Dendritic cell treated with granulocyte-macrophage colony-stimulating factor and Interleukin-4, amounts not matched to agents 40 ng/mL and 50 ng/mL, for 4 days (primary cell): ENCODE measurements around the gene ANKRD42.
A peak's percentile ranks its signal among the peaks of the same experiment; 100 is the strongest.
"Not testable (repeated sequence)": the region's sequence is repeated elsewhere in the genome, so short reads cannot be mapped to it uniquely, and the experiment has no call there.

ENCODE experiments used
- H3K27ac Mint-ChIP-seq: one replicate; pipeline ENCODE4 v1.8.0; 2022; ENCODE audit warnings: mild to moderate bottlenecking, mixed read lengths
- H3K27me3 Mint-ChIP-seq: one replicate; pipeline ENCODE4 v1.8.0; 2022; ENCODE audit warnings: mild to moderate bottlenecking, mixed read lengths
- H3K36me3 Mint-ChIP-seq: one replicate; pipeline ENCODE4 v1.8.0; 2022; ENCODE audit warnings: low read depth, mixed read lengths
- H3K4me1 Mint-ChIP-seq: one replicate; pipeline ENCODE4 v1.8.0; 2022; ENCODE audit warnings: low read depth, mixed read lengths
- H3K4me3 Mint-ChIP-seq: one replicate; pipeline ENCODE4 v1.8.0; 2022; ENCODE audit warnings: mild to moderate bottlenecking, moderate library complexity, mixed read lengths
- H3K9me3 Mint-ChIP-seq: one replicate; pipeline ENCODE4 v1.8.0; 2022; ENCODE audit warnings: mixed read lengths
- intact Hi-C: fragments of 100-400 bp; cut with micrococcal nuclease; formaldehyde crosslinking; loops from one replicate; pipeline ENCODE4 v1.15.0; 2022

Gene ANKRD42

GRCh38 chr11:83223457-83223856 is 29.9 kb downstream of the ANKRD42 start:
- H3K36me3 Mint-ChIP-seq = no peaks in the 10 kb centered on the region
- no peak overlapping the region for H3K27ac Mint-ChIP-seq
- no peaks in the 10 kb centered on the region for H3K27me3 Mint-ChIP-seq
- H3K4me3 Mint-ChIP-seq = no peak overlapping the region
- no peaks in the 10 kb centered on the region for H3K9me3 Mint-ChIP-seq
- H3K4me1 Mint-ChIP-seq = no peaks in the 10 kb centered on the region
- intact Hi-C loops = no loop called here

- intact Hi-C loops = no loop called here
Measured at GRCh38 chr11:83235825-83236224, 42.3 kb downstream of the ANKRD42 start.

DNA sequence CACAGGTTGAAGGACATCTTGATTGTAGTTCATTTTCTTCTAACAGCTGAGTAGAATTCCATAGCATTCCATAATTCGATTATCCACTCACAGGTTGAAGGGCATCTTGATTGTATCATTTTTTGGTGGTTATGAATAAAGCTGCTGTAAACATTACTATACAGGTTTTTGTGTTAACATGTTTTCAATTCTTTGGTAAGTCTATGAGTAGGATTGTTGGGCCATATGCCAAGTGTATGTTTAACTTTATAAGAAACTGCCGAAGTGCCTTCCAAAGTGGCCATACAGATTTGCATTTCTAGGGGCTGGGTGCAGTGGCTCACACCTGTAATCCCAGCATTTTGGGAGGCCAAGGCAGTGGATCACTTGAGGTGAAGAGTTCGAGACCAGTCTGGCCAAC is 44.6 kb downstream of the ANKRD42 start:
- Mint-ChIP-seq H3K27me3 (no peaks in the 10 kb centered on the region), H3K9me3 (no peaks in the 10 kb centered on the region), H3K4me1 (no peaks in the 10 kb centered on the region), H3K27ac (no peak overlapping the region), H3K36me3 (no peaks in the 10 kb centered on the region), H3K4me3 (no peak overlapping the region)
- intact Hi-C loops = no loop called here

More at GRCh38 chr11:83235825-83236224, 42.3 kb downstream of the ANKRD42 start:
- no peaks in the 10 kb centered on the region for H3K4me1 Mint-ChIP-seq
- H3K27me3 Mint-ChIP-seq = no peaks in the 10 kb centered on the region
- no peaks in the 10 kb centered on the region for H3K9me3 Mint-ChIP-seq
- H3K27ac Mint-ChIP-seq = no peak overlapping the region
- H3K4me3 Mint-ChIP-seq = no peak overlapping the region
- no peaks in the 10 kb centered on the region for H3K36me3 Mint-ChIP-seq

DNA sequence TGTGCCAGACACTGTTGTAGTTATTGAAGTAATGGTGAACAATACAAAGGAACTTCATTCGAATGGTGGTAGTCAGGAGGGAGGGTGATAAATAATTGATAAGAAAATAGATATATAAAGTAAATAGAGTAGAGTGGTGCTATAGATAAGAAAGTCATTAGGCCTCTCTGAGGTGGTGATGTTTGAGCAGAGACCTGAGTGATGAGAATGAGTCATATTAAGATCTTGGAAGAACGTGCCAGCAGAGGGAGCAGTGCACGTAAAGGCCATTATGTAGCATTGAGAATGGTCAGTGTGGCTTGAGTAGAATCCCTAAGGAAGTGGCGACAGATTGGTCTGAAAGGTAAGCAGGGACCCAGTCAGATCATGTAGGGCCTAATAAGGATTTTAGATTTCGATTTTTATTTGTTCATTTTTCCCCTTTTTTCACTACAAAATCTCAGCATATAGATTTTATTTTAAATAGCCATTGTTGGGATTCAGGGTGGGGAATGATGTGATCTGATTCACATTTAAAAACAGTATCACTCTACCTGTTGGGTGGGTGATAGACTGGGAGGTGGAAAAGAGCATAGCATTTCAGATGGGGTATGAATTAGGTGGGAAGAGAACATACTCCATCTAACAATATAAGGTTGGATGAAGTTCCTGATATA is 47.9 kb downstream of the ANKRD42 start:
- Mint-ChIP-seq H3K36me3 (no peaks in the 10 kb centered on the region), H3K27me3 (no peaks in the 10 kb centered on the region), H3K4me1 (no peaks in the 10 kb centered on the region), H3K27ac (no peak overlapping the region), H3K9me3 (no peaks in the 10 kb centered on the region), H3K4me3 (no peak overlapping the region)
- intact Hi-C loops = loop anchor here (5.0 to 10.0 kb wide), 2 partner anchors 157 to 576 kb away; no protein-coding TSS in a partner anchor

DNA sequence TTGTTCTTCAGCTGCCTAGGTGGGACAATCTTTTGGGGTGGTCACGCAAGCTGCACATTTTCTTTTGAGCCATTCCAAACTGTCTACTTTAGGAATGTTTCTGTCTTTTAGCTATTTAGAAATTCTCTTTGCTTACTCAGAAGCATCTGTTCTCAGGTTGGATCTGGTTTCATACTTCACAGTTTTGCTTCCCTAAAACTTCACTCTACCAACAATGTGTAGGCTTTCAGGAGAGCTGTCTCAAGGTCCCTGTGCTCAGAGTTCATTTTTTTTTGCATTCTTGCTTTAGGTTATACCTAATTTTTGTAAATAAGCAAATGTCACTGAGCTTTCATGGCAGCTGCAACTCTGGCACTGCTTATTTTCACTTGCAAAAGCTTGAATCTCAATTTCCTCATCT is 55.9 kb downstream of the ANKRD42 start:
- Mint-ChIP-seq H3K27ac (no peak overlapping the region), H3K4me3 (no peak overlapping the region), H3K9me3 (no peaks in the 10 kb centered on the region), H3K36me3 (no peaks in the 10 kb centered on the region), H3K4me1 (no peaks in the 10 kb centered on the region), H3K27me3 (no peaks in the 10 kb centered on the region)
- intact Hi-C loops = loop anchor here (10.0 kb wide), 1 partner anchor 165 kb away; no protein-coding TSS in a partner anchor

DNA sequence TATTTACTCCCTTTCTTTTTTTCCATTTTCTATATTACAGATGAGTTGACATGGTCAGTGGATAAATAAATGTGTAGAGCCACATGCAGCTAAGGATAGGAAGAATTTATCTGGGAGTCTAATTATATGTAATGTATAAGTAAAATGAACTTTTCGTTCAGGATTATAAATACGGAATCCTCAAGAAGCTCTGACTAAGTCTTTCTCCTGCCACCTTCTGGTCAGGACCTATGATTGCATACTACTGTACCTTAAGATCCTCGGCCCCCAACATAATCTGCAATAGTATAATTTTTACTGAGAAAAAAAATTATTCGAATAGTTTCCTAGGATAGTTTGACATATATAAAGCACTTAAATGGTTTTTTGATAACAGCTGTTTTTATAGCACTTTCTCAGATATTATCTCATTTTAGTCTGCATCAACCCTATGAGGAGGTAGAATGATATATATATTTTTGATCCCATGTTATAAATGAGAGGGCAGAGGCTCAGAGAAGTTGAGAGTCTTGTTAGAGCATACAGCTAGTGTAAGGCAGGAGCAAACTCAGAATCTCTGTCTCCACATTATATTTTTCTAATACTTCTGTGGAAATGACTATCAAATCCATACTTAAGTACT is 56.6 kb downstream of the ANKRD42 start:
- Mint-ChIP-seq H3K27me3 (no peaks in the 10 kb centered on the region), H3K27ac (no peak overlapping the region), H3K4me1 (no peaks in the 10 kb centered on the region), H3K36me3 (peaks cover 3% of the 10 kb centered on the region), H3K9me3 (no peaks in the 10 kb centered on the region), H3K4me3 (no peak overlapping the region)
- intact Hi-C loops = loop anchor here (1.0 to 10.0 kb wide), 3 partner anchors 165 to 533 kb away; no protein-coding TSS in a partner anchor

DNA sequence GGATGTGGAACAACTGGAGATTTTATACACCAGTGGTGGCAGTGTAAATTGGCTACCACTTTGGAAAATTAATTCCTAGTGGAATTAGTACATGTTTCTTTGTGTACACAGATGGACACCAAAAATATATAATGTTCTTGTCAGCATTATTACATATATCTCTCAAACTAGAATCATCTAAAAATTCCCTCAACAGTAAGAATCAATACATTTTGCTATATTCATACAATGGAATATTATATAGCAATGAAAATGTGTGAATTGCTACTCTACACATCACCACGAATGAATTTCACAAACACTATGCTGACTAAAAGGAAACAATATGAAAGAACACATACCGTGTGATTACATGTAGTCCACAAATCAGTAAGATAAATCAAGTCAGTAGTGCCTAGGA is 58.8 kb downstream of the ANKRD42 start:
- H3K27ac Mint-ChIP-seq = no peak overlapping the region
- H3K4me1 Mint-ChIP-seq = no peaks in the 10 kb centered on the region
- peaks cover 15% of the 10 kb centered on the region for H3K36me3 Mint-ChIP-seq
- intact Hi-C loops = loop anchor here (5.0 kb wide), 1 partner anchor 535 kb away; no protein-coding TSS in a partner anchor
- H3K27me3 Mint-ChIP-seq = no peaks in the 10 kb centered on the region
- H3K4me3 Mint-ChIP-seq = no peak overlapping the region
- no peaks in the 10 kb centered on the region for H3K9me3 Mint-ChIP-seq

- Mint-ChIP-seq H3K4me3 (no peak overlapping the region), H3K9me3 (no peaks in the 10 kb centered on the region), H3K27me3 (no peaks in the 10 kb centered on the region), H3K27ac (no peak overlapping the region), H3K4me1 (no peaks in the 10 kb centered on the region), H3K36me3 (peaks cover 20% of the 10 kb centered on the region)
- intact Hi-C loops = loop anchor here (5.0 kb wide), 1 partner anchor 536 kb away; no protein-coding TSS in a partner anchor
Measured at GRCh38 chr11:83252941-83253340, 59.4 kb downstream of the ANKRD42 start.

GRCh38 chr11:83255366-83255765 is 61.9 kb downstream of the ANKRD42 start:
- Mint-ChIP-seq H3K27me3 (no peaks in the 10 kb centered on the region), H3K4me3 (no peak overlapping the region), H3K4me1 (no peaks in the 10 kb centered on the region), H3K27ac (no peak overlapping the region), H3K36me3 (peaks cover 37% of the 10 kb centered on the region), H3K9me3 (no peaks in the 10 kb centered on the region)
- intact Hi-C loops = no loop called here

DNA sequence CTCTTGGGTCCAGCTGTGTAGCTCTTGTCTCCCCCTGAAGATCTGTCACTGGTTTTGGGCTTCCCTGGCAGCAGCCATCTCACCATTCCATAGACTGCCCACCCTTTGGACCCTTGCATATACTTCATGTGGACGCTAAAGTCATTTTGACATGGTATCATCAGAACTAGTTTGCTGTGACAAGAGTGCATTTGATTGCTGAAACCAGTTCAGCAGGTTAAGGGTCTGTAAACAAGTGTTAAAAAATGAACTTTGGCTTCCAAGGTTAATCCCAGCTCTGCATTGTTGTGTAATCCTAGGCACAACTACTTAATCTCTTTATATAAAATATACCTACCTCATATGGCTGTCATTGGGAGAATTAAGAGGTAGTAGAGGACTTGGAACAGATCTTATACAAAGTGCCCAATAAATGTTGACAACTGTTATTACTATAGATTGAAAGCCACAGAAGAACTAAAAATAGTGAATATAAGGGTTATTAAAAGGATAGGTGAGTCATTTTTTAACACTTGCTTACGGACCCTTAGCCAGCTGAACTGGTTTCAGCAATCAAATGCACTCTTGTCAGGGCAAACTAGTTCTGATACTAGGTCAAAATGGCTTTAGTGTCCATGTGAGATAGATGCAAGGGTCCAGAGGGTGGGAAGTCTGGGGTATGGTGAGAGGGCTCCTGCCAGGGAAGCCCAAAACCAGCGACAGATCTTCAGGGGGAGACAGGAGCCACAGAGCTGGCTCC is 63.3 kb downstream of the ANKRD42 start:
- H3K4me1 Mint-ChIP-seq = no peaks in the 10 kb centered on the region
- no peaks in the 10 kb centered on the region for H3K9me3 Mint-ChIP-seq
- no peak overlapping the region for H3K4me3 Mint-ChIP-seq
- H3K36me3 Mint-ChIP-seq = peaks cover 43% of the 10 kb centered on the region
- intact Hi-C loops = no loop called here
- H3K27ac Mint-ChIP-seq = no peak overlapping the region
- H3K27me3 Mint-ChIP-seq = no peaks in the 10 kb centered on the region

- Mint-ChIP-seq H3K36me3 (peaks cover 45% of the 10 kb centered on the region), H3K4me3 (no peak overlapping the region), H3K9me3 (no peaks in the 10 kb centered on the region), H3K27ac (no peak overlapping the region), H3K27me3 (no peaks in the 10 kb centered on the region), H3K4me1 (no peaks in the 10 kb centered on the region)
- intact Hi-C loops = no loop called here
Measured at GRCh38 chr11:83257761-83258168, 64.3 kb downstream of the ANKRD42 start.

GRCh38 chr11:83259559-83259958 is 66.0 kb downstream of the ANKRD42 start:
- Mint-ChIP-seq H3K4me3 (no peak overlapping the region), H3K4me1 (no peaks in the 10 kb centered on the region), H3K9me3 (no peaks in the 10 kb centered on the region), H3K27me3 (no peaks in the 10 kb centered on the region), H3K36me3 (peaks cover 60% of the 10 kb centered on the region), H3K27ac (no peak overlapping the region)
- intact Hi-C loops = no loop called here

DNA sequence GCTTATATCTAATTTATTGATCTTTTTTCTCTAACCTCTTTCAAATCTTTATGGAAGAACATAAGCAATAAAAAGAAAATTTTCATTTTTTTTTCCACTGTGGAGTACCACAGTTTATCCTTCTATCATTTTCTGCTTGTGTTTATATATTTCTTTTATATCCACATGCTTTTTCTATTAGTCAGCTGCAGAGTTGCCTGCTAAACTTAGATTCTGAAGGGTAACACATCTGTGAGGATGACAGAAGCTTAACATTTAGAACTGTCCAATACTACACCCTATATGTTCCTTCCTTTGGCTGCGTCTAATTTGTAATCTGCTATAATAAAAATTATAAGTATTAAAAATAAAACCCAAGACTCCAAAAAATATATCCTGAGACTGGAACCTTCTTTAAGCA is 71.8 kb downstream of the ANKRD42 start:
- intact Hi-C loops = no loop called here
- Mint-ChIP-seq H3K27me3 (no peaks in the 10 kb centered on the region), H3K9me3 (no peaks in the 10 kb centered on the region), H3K4me1 (peaks cover 8% of the 10 kb centered on the region), H3K27ac (no peak overlapping the region), H3K4me3 (no peak overlapping the region), H3K36me3 (peaks cover 76% of the 10 kb centered on the region)

DNA sequence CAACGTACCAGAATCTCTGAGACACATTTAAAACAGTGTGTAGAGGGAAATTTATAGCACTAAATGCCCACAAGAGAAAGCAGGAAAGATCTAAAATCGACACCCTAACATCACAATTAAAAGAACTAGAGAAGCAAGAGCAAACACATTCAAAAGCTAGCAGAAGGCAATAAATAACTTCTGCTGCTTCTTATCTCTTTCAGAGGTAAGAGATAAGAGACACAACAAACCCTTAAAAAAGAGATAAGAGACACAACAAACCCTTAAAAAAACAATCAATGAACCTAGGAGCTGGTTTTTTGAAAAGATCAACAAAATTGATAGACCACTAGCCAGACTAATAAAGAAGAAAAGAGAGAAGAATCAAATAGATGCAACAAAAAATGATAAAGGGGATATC is 75.6 kb downstream of the ANKRD42 start:
- H3K27me3 Mint-ChIP-seq, H3K4me3 Mint-ChIP-seq, H3K9me3 Mint-ChIP-seq, H3K4me1 Mint-ChIP-seq, intact Hi-C loops: not testable (repeated sequence)
- H3K36me3 Mint-ChIP-seq = peaks cover 88% of the 10 kb centered on the region
- H3K27ac Mint-ChIP-seq = peak overlapping the region; percentile 1
